Smooth muscle cell (in vitro differentiated cells): Measurements from ENCODE around the gene TRPT1. TPM values are rescaled to one million over a fixed set of nuclear protein-coding genes. Genes with fewer than 3 reads are reported as not detected.

Source experiments
- DNase-seq: peaks from one replicate; lab custom pipeline; 2025; ENCODE audit not compliant: unreplicated experiment; lab: John Stamatoyannopoulos, UW
- H2AFZ ChIP-seq: fragments of 200-600 bp; sonication (generic); 2 replicates; pipeline ENCODE4 v1.6.0; 2016; ENCODE audit warnings: antibody characterized with exemption, low read depth, mild to moderate bottlenecking
- H3F3A ChIP-seq: fragments of 200-600 bp; sonication (generic); 2 replicates; pipeline ENCODE4 v1.6.0; 2017; ENCODE audit warnings: antibody characterized with exemption, low read depth
- H3K27ac ChIP-seq: fragments of 200-600 bp; sonication (generic); 2 replicates; pipeline ENCODE4 v1.5.1; 2016; ENCODE audit warnings: low read depth, mild to moderate bottlenecking
- H3K27me3 ChIP-seq: fragments of 200-600 bp; sonication (generic); 2 replicates; pipeline ENCODE4 v1.6.1; 2016; ENCODE audit warnings: low read depth, mild to moderate bottlenecking
- H3K36me3 ChIP-seq: fragments of 200-600 bp; sonication (generic); 2 replicates; pipeline ENCODE4 v1.5.1; 2016; ENCODE audit warnings: low read depth
- H3K4me1 ChIP-seq: fragments of 200-600 bp; sonication (generic); 2 replicates; pipeline ENCODE4 v1.5.1; 2016; ENCODE audit warnings: low read depth
- H3K4me2 ChIP-seq: fragments of 200-600 bp; sonication (generic); 2 replicates; pipeline ENCODE4 v1.6.0; 2016; ENCODE audit warnings: mild to moderate bottlenecking
- H3K4me3 ChIP-seq: fragments of 200-600 bp; sonication (generic); 2 replicates; pipeline ENCODE4 v1.5.1; 2016; ENCODE audit warnings: mild to moderate bottlenecking
- H3K79me2 ChIP-seq: fragments of 200-600 bp; sonication (generic); 2 replicates; pipeline ENCODE4 v1.6.0; 2016; ENCODE audit warnings: low read depth, mild to moderate bottlenecking
- H3K9ac ChIP-seq: fragments of 200-600 bp; sonication (generic); 2 replicates; pipeline ENCODE4 v1.6.0; 2016; ENCODE audit warnings: low read depth
- H3K9me3 ChIP-seq: fragments of 200-600 bp; sonication (generic); replicated peaks from 2 replicates; pipeline ENCODE4 v1.5.1; 2016; ENCODE audit warnings: low read depth
- H4K20me1 ChIP-seq: fragments of 200-600 bp; sonication (generic); 2 replicates; pipeline ENCODE4 v1.6.0; 2016; ENCODE audit warnings: low read depth
- WGBS: methylation state at CpG from one replicate; pipeline ENCODE4 v1.1.7; 2016; ENCODE audit warnings: low lambda C conversion rate; 5-methylcytosine and 5-hydroxymethylcytosine counted together
- polyA plus RNA-seq: library from polyadenylated mRNA; unstranded; fragments of >200 nt; fragmentation: Nextera tagmentation; extraction: Ambion mirVana; gene quantifications from 2 replicates; pipeline ENCODE4 v1.2.1, GENCODE V29; 2016
- total RNA-seq: library from RNA; depleted of rRNA; stranded (reverse); fragments of >200 nt; gene quantifications from 2 replicates; pipeline ENCODE4 v1.2.3, GENCODE V29; 2014
- TF ChIP-seq, protein P1 (sequence below): fragments of 200-600 bp; sonication (generic); IDR thresholded peaks from 2 replicates; pipeline ENCODE4 v1.5.1; 2017; ENCODE audit warnings: borderline replicate concordance, mild to moderate bottlenecking, antibody characterized with exemption; ENCODE audit not compliant: insufficient read depth, poor library complexity, severe bottlenecking

The TRPT1 gene
- total and polyA plus RNA-seq, 2 experiments from 2014 or later, result 52.6 to 65.6 TPM

DNA sequence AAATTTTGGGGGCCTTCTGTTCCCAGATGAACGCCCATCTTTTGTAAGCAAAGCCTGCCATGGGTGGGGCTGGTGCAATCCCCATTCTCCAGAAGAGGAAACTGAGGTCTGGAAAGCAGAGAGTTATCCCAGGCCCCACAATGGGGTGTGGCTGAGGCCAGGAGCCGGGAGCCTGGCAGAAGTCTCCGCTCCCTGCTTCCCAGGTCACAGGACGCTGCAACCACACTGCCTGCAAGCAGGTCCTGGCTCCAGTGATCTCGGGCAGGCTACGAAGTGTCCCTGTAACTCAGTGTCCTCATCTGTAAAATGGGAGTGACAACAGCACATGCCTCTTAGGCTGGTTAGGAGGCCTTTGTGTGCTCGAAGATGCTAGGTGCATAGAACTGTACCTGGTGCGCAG is 27.1 kb upstream of the TRPT1 start:
- Histone ChIP-seq H3K36me3 (no peaks in the 10 kb centered on the region), H3K79me2 (peaks cover 8% of the 10 kb centered on the region), H3K27ac (no peak overlapping the region), H3K27me3 (no peaks in the 10 kb centered on the region), H2AFZ (no peak overlapping the region), H3K4me1 (peaks cover 14% of the 10 kb centered on the region), H3K9me3 (no peaks in the 10 kb centered on the region), H3K4me3 (peak overlapping the region; percentile 92), H4K20me1 (peaks cover 30% of the 10 kb centered on the region), H3F3A (no peaks in the 10 kb centered on the region), H3K4me2 (peak overlapping the region; percentile 100), H3K9ac (no peak overlapping the region)
- WGBS, result 86% methylated on average over 8 of the region's 8 CpGs
- no peak for DNase-seq
- TF ChIP-seq, protein P1, sequence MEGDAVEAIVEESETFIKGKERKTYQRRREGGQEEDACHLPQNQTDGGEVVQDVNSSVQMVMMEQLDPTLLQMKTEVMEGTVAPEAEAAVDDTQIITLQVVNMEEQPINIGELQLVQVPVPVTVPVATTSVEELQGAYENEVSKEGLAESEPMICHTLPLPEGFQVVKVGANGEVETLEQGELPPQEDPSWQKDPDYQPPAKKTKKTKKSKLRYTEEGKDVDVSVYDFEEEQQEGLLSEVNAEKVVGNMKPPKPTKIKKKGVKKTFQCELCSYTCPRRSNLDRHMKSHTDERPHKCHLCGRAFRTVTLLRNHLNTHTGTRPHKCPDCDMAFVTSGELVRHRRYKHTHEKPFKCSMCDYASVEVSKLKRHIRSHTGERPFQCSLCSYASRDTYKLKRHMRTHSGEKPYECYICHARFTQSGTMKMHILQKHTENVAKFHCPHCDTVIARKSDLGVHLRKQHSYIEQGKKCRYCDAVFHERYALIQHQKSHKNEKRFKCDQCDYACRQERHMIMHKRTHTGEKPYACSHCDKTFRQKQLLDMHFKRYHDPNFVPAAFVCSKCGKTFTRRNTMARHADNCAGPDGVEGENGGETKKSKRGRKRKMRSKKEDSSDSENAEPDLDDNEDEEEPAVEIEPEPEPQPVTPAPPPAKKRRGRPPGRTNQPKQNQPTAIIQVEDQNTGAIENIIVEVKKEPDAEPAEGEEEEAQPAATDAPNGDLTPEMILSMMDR, result no peak

DNA sequence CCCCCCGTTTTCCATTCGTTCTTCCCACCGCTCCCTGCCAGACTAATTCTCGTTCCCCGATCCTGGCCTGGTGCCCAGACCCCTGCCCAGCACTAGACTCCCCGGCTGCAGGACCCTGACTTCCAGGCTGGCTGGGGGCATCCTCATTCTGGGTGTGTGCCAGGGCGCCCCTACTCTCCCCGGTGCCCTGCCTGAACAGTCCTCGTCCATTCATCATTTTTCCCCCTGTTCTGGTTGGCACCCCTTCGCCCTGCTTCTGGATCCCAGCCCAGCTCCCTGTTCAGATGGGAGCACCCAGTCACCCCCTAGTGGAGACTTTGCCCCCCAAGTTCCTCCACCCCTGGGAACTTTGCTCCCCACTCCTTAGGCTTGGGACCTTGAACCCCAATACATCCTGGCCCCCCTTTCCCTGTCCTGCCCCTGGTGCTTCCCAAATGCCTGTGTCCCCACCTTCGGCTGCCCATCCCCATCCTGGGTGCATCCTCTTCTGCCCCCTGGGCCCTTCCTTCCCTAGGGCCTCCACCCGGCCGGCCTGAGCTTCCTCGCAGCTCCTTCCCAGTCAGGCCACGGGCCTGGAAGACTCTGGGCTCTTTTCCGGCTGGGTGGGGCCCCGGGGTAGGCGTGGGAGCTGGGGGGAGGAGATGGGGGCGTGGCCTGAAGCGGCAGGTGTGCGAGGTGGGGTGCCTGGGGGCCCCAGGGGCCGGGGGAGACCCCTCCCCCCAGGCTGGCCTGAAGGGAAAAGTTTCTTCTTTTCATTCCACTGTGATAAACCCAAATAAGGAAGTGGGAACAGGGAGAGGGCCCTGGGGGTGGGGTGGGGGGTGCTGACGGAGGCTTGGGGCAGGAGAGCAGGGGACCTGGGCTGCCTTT is 26.3 kb upstream of the TRPT1 start:
- no peaks in the 10 kb centered on the region for H3F3A ChIP-seq
- H3K4me3 ChIP-seq, result peak overlapping the region; percentile 92
- H3K36me3 ChIP-seq, result no peaks in the 10 kb centered on the region
- H3K79me2 ChIP-seq, result peaks cover 8% of the 10 kb centered on the region
- peaks cover 19% of the 10 kb centered on the region for H3K4me1 ChIP-seq
- no peaks in the 10 kb centered on the region for H3K9me3 ChIP-seq
- H3K27me3 ChIP-seq, result no peaks in the 10 kb centered on the region
- H3K9ac ChIP-seq, result peak overlapping the region; percentile 75
- 3% methylated on average over 21 of the region's 23 CpGs for whole genome bisulfite sequencing
- peak overlapping the region; percentile 100 for H3K4me2 ChIP-seq
- H4K20me1 ChIP-seq, result peaks cover 30% of the 10 kb centered on the region
- peak overlapping the region; percentile 66 for H2AFZ ChIP-seq
- no peak for DNase-seq
- no peak overlapping the region for H3K27ac ChIP-seq
- TF ChIP-seq, protein P1, result peak; percentile 33

DNA sequence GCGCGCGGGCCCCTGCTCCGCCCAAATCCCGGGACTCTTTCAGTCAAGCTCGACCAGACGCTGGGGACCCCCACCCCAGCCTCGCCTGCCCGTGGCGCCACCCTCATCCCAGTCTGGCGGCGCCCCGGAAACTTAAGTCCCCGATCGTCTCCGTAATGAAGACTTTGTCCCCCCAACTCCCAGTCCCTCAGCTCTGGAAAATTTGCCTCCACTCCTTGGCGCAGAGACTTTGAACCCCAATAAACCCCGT is 25.7 kb upstream of the TRPT1 start:
- TF ChIP-seq, protein P1, result no peak

More for the DNA sequence above, 25.7 kb upstream of the TRPT1 start:
- no peak for DNase-seq
- Histone ChIP-seq H3K9ac (peak overlapping the region; percentile 75), H2AFZ (peak overlapping the region; percentile 66), H3K79me2 (peaks cover 8% of the 10 kb centered on the region), H3K4me3 (peak overlapping the region; percentile 92), H4K20me1 (peaks cover 29% of the 10 kb centered on the region), H3K4me1 (peaks cover 19% of the 10 kb centered on the region), H3K27ac (no peak overlapping the region), H3K27me3 (no peaks in the 10 kb centered on the region), H3K9me3 (no peaks in the 10 kb centered on the region), H3F3A (no peaks in the 10 kb centered on the region), H3K36me3 (no peaks in the 10 kb centered on the region), H3K4me2 (peak overlapping the region; percentile 100)
- 3% methylated on average over 6 of the region's 18 CpGs for WGBS
